Upper lobe of left lung (tissue), 4 donors: ENCODE data around the gene RBM28.

ENCODE experiments used
- POLR2AphosphoS5 ChIP-seq, 2 donors: sonication (generic); formaldehyde crosslinking; IDR thresholded peaks; one replicate each; pipeline ENCODE4 v1.5.1; 2017; ENCODE audit warnings: antibody characterized with exemption in 2 of 2
- TF ChIP-seq, protein P1 (sequence below), 6 experiments: fragments of 450-650 bp in 4 of 6; fragments of 200-600 bp in 2 of 6; sonication (generic) in 2 of 6; IDR thresholded peaks; one replicate each; pipeline ENCODE4 v1.5.1; 2016 to 2019; ENCODE audit warnings: antibody characterized with exemption in 6 of 6

DNA sequence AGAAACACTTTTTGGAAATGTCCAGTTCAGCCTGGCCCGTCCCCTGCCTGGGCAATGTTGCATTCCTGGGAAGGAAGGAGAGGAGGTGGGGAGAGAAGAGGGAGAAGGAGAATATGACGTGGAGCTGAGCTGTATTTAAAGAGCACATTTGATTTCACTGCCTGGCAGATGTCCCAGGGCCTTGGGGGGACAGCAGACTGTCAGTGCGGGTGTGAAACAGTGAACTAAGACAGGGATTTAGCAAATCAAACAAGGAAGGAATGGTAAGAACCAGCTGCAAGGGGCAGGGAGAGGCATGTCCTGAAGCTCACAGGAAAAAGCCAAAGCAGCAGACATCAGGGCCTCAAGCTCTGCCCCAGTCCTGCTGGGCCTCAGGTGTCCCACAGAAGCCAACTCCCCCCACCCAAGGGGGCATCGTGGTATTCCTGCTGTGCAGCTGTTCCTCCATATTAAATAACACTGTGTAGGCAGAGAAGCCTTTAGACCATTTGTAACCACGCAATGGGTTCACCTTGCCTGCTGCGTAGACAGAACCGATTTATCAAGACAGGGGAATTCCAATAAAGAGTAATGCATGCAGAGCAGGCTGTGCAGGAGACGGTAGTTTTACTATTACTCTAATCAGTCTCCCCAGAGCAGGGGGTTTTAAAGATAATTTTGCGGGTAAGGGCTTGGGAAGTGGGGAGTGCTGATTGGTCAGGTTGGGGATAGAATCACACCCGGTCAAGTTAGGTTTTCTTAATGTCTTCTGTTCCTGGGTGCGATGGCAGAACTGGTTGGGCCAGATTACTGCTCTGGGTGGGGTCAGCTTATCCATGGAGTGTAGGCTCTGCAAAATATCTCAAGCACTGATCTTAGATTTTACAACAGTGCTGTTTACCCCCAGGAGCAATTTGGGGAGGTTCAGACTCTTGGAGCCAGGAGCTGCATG lies 84.3 kb downstream of the RBM28 start:
- TF ChIP-seq, protein P1, sequence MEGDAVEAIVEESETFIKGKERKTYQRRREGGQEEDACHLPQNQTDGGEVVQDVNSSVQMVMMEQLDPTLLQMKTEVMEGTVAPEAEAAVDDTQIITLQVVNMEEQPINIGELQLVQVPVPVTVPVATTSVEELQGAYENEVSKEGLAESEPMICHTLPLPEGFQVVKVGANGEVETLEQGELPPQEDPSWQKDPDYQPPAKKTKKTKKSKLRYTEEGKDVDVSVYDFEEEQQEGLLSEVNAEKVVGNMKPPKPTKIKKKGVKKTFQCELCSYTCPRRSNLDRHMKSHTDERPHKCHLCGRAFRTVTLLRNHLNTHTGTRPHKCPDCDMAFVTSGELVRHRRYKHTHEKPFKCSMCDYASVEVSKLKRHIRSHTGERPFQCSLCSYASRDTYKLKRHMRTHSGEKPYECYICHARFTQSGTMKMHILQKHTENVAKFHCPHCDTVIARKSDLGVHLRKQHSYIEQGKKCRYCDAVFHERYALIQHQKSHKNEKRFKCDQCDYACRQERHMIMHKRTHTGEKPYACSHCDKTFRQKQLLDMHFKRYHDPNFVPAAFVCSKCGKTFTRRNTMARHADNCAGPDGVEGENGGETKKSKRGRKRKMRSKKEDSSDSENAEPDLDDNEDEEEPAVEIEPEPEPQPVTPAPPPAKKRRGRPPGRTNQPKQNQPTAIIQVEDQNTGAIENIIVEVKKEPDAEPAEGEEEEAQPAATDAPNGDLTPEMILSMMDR (IDR thresholded peaks at IDR 0.05), result no peak
- TF ChIP-seq POLR2AphosphoS5 (IDR thresholded peaks at IDR 0.05), result no peak
